HFF-Myc (cell line): Measurements from ENCODE around the gene TMEM61.

Source experiments
- DNase-seq: peaks from one replicate; pipeline ENCODE4 v3.0.0-alpha.2; 2011; ENCODE audit warnings: low read depth; ENCODE audit errors: extremely low read depth
- H3K4me3 ChIP-seq: replicated peaks from 2 replicates; pipeline ENCODE4 v1.5.1; 2011; ENCODE audit warnings: low read depth, mild to moderate bottlenecking, control low read depth, low read length
- TF ChIP-seq, protein P1 (sequence below): IDR thresholded peaks from 2 replicates; pipeline ENCODE4 v1.5.1; 2012; ENCODE audit warnings: mild to moderate bottlenecking, low read depth, low read length, control low read depth; ENCODE audit errors: missing control alignments

Gene TMEM61

DNA sequence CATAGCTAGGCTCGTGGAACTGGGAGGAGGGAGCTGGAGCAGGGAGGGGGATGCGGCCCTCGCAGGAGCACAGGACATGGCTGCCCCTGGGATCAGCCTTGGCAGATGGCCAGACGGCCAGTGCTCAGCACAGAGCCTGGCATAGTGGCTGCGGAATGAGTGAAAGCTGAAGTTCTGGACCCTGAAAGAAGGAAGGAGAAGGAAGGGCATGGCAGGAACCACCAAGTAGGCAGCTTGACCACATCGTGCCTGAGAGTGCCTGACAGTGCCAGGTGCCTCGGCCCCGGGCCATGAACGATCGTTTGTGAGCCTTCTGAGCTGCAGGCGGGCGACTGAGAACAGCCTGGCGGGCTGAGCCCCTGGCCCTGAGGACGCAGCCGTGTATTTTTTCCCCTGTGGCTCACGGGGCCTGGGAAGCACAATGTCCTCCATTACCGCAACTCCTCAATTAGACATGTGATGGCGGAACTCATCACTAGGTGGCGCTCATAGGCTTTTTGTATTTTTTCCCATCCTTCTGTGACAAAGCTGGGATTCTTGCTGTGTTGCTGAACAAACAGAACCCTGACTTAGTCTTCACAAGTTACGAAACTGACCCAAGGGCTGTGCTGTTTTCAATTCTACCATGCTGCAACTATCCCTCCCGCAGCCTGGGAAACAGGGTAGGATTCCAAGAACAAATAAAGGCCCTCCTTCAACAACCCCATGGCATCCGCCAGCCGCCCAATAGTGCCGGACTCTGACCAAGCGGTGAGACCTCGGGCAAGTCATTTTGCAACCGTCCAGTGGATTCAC, 29.9 kb upstream of the TMEM61 start:
- no peak overlapping the region for H3K4me3 ChIP-seq
- TF ChIP-seq, protein P1, sequence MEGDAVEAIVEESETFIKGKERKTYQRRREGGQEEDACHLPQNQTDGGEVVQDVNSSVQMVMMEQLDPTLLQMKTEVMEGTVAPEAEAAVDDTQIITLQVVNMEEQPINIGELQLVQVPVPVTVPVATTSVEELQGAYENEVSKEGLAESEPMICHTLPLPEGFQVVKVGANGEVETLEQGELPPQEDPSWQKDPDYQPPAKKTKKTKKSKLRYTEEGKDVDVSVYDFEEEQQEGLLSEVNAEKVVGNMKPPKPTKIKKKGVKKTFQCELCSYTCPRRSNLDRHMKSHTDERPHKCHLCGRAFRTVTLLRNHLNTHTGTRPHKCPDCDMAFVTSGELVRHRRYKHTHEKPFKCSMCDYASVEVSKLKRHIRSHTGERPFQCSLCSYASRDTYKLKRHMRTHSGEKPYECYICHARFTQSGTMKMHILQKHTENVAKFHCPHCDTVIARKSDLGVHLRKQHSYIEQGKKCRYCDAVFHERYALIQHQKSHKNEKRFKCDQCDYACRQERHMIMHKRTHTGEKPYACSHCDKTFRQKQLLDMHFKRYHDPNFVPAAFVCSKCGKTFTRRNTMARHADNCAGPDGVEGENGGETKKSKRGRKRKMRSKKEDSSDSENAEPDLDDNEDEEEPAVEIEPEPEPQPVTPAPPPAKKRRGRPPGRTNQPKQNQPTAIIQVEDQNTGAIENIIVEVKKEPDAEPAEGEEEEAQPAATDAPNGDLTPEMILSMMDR, result peak; percentile 75
- peak; percentile 82 for DNase-seq

DNA sequence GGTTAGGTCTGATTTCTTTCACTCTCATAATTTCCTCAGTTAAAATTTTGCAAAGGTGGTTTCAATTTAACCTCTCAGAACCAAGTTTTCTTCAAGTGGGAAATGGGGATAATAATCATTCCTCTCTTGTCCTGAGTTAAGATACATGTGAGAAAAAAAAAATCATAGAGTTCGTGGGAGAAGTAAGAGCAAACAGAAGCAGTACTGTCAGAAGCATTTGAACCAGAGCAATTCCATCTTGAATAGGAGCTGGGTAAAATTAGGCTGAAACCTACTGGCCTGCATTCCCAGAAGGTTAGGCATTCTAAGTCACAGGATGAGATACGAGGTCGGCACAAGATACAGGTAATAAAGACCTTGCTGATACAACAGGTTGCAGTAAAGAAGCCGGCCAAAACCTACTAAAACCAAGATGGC, 28.6 kb upstream of the TMEM61 start:
- H3K4me3 ChIP-seq, result no peak overlapping the region
- DNase-seq, result no peak
- TF ChIP-seq, protein P1, result no peak

DNA sequence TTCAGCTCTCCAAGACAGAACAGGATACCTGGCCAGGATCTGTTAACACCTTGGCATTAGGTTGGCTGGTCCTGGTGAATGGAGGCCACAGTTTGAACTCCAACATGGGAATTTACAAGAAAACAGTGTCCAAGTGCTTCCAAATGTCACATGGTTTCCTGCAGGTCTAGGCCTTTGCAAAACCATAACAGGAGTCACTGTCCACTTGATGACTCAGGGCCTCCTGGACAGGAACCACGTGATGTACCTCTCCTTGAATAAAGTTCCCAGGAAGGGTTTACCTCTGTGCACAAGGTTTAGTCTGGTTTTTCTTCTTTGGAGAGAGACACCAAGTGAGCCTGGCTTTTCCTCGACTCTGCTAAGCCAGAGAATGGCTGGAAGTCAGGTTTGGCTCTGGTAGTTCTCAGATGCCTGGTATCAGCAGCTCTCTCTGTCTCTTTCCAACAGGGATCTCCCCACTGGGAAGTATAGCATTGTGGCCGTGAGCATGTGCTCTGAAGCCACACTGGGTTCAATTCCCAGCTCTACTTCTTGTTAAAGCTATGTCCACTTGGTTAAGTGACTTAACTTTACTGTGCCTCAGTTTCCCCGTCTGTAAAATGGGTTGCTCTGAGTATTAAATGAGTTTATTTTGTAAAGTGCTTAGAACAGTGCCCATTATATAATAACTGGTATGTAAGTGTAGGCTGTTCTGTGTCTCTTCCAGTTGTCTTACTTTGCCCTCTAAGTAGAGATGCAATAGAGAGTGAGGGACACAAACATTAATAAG, 27.3 kb upstream of the TMEM61 start:
- DNase-seq, result no peak
- no peak overlapping the region for H3K4me3 ChIP-seq
- TF ChIP-seq, protein P1, result no peak

DNA sequence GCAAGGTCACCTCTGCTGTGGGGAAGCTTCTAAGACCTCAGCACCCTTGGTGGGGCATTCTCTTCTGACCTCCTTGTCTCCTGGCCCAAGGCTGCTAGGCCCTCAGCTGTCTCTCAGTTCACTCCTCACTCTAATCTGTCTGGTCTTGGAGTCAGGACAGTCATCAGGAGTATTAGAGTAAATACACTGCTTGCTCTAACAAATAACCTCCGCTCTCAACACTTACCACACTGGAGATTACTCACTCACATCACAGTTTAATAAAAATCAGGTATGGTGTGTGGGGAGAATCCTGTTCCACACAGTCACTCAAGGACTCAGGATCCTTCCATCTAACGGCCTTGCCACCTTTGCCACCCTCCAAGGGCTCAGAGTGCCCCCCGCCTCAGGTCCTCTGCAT, 26.6 kb upstream of the TMEM61 start:
- no peak for DNase-seq
- TF ChIP-seq, protein P1, result no peak
- H3K4me3 ChIP-seq, result no peak overlapping the region

DNA sequence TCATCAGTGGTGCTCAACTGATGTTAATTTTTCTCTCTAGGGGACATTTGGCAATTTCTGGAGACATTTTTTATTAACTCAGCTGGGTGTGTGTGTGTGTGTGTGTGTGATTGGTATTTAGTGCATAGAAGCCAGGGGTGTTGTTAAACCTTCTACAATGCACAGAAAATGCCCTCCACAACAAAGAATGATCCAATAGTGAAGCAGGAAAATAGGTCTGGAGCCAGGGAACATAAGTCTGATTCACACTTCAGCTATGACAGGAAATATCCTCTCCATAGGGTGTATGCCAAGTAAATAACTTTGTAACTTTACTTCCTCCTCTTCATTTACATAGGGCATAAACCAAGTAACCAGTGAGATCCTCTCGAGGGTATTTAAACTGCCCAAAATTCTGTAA, 25.1 kb upstream of the TMEM61 start:
- H3K4me3 ChIP-seq, result no peak overlapping the region
- DNase-seq, result no peak
- TF ChIP-seq, protein P1, result no peak

DNA sequence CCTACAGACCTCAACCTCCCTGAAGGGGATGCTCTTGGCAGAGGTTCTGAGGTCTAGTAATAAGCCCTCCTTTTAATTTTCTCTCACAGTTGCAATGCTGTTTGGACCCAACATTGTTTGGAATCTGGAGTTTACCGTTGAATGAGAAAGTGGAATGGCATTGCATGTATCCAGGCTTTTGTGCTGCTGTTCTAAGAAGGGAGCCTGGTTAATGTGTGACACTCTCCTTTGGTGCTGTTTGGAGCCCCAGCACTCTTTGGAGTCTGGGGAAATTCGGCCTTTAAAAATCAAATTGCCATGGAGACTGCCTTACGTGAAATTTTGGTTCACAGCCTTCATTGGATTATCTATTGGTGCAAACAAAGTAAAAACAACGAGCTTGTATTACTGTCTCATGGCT, 23.7 kb upstream of the TMEM61 start:
- TF ChIP-seq, protein P1, result no peak
- no peak for DNase-seq
- H3K4me3 ChIP-seq, result no peak overlapping the region
